RWPE1 (cell line): ENCODE data around the gene OTOG.
A peak's percentile ranks its signal among the peaks of the same experiment; 100 is the strongest.

Experiments
- CTCF ChIA-PET: fragments of 350-600 bp; sonication (Branson Sonifier 250); formaldehyde crosslinking; extraction: SDS; loops from one replicate; lab custom pipeline; 2021; lab: Yijun Ruan, JAX
- POLR2A ChIA-PET: fragments of 400-600 bp; formaldehyde crosslinking; extraction: SDS; loops from one replicate; lab custom pipeline; 2020; ENCODE audit warnings: antibody characterized with exemption; ENCODE audit not compliant: low non-redundant PET; lab: Yijun Ruan, JAX
- DNase-seq: peaks from one replicate; pipeline ENCODE4 v3.0.0; 2012; ENCODE audit warnings: low spot score
- H3K27ac ChIP-seq: fragments of 450-650 bp; 2 replicates; pipeline ENCODE4 v1.5.1; 2017
- CTCF ChIP-seq: fragments of 450-650 bp; conservative IDR thresholded peaks from 2 replicates; pipeline ENCODE4 v1.5.1; 2017; ENCODE audit warnings: low read depth, mild to moderate bottlenecking

Gene OTOG

GRCh38 chr11:17524221-17524620 lies 22.8 kb upstream of the OTOG start:
- TF ChIP-seq CTCF = no peak
- no peak overlapping the region for H3K27ac ChIP-seq
- POLR2A ChIA-PET = no interaction called here
- DNase-seq = no peak
- CTCF ChIA-PET = interaction anchor here (0.6 kb wide), 1 partner anchor 522 kb away, joined by 3 read pairs; no protein-coding TSS in a partner anchor

- ChIA-PET POLR2A (no interaction called here), CTCF (interaction anchor here (1.5 kb wide), 1 partner anchor 141 kb away, joined by 3 read pairs; no protein-coding TSS in a partner anchor)
- no peak for DNase-seq
Observed at GRCh38 chr11:17525570-17525969, 21.5 kb upstream of the OTOG start.

GRCh38 chr11:17526326-17526725 lies 20.7 kb upstream of the OTOG start:
- POLR2A ChIA-PET = interaction anchor here (0.6 kb wide), 1 partner anchor 198 kb away, joined by 3 read pairs; no protein-coding TSS in a partner anchor
- no peak for TF ChIP-seq CTCF
- CTCF ChIA-PET = interaction anchor here (1.5 kb wide), 1 partner anchor 142 kb away, joined by 3 read pairs; no protein-coding TSS in a partner anchor
- no peak overlapping the region for H3K27ac ChIP-seq
- no peak for DNase-seq

More at GRCh38 chr11:17525570-17525969, 21.5 kb upstream of the OTOG start:
- no peak overlapping the region for H3K27ac ChIP-seq
- TF ChIP-seq CTCF = no peak

GRCh38 chr11:17526931-17527627 lies 20.0 kb upstream of the OTOG start:
- no peak overlapping the region for H3K27ac ChIP-seq
- no peak for DNase-seq
- TF ChIP-seq CTCF = no peak
- ChIA-PET CTCF (interaction anchor here (1.0 to 2.5 kb wide), 6 partner anchors 8 to 178 kb away, joined by 3 to 20 read pairs (median 4); partner anchors contain the start of gene KCNJ11), POLR2A (no interaction called here)

GRCh38 chr11:17527628-17527995 lies 19.4 kb upstream of the OTOG start:
- no peak for TF ChIP-seq CTCF
- ChIA-PET CTCF (interaction anchor here (0.6 to 2.5 kb wide), 11 partner anchors 9 to 179 kb away, joined by 3 to 20 read pairs (median 3); partner anchors contain the start of gene KCNJ11), POLR2A (no interaction called here)
- DNase-seq = no peak
- no peak overlapping the region for H3K27ac ChIP-seq

GRCh38 chr11:17528181-17528691 lies 18.8 kb upstream of the OTOG start:
- CTCF ChIA-PET = interaction anchor here (0.6 to 2.5 kb wide), 12 partner anchors 10 to 180 kb away, joined by 3 to 20 read pairs (median 3); partner anchors contain the start of gene KCNJ11
- POLR2A ChIA-PET = no interaction called here
- TF ChIP-seq CTCF = peak; percentile 56
- no peak overlapping the region for H3K27ac ChIP-seq
- DNase-seq = peak; percentile 56
